Kidney (tissue), 14 donors: ENCODE measurements around the gene CARD19. TPM values are rescaled to one million over a fixed set of nuclear protein-coding genes. Genes with fewer than 3 reads are reported as not detected.

Experiments
- DNase-seq, 5 donors: peaks; one replicate each; pipeline ENCODE4 v3.0.0-alpha.2; 2013 to 2020
- FAIRE-seq: peaks from 2 replicates; lab custom pipeline; 2012; peaks lifted over from hg19 to GRCh38; lab: Jason Lieb, UNC
- H3K27ac ChIP-seq, 2 donors: one replicate each; pipeline ENCODE4 v1.7.0; 2013; ENCODE audit warnings: low read depth in 2 of 2, low read length in 2 of 2, inconsistent platforms in 1 of 2
- H3K27me3 ChIP-seq: one replicate; pipeline ENCODE4 v1.7.1; 2013; ENCODE audit warnings: low read length, inconsistent platforms; ENCODE audit not compliant: control insufficient read depth, insufficient read depth
- H3K36me3 ChIP-seq, 3 donors: one replicate each; pipeline versions ENCODE4 v1.7.0 to v1.7.1; 2013; ENCODE audit warnings: low read length in 3 of 3, control low read depth in 1 of 3, inconsistent platforms in 1 of 3; ENCODE audit not compliant: insufficient read depth in 3 of 3, control insufficient read depth in 2 of 3
- H3K4me1 ChIP-seq, 3 donors: one replicate each; pipeline versions ENCODE4 v1.7.0 to v1.7.1; 2013; ENCODE audit warnings: low read length in 3 of 3, inconsistent platforms in 1 of 3, low read depth in 1 of 3; ENCODE audit not compliant: control insufficient read depth in 2 of 3, insufficient read depth in 2 of 3
- H3K4me3 ChIP-seq, 3 donors: one replicate each; pipeline versions ENCODE4 v1.7.0 to v1.8.1; 2013; ENCODE audit warnings: low read length in 3 of 3, control low read depth in 1 of 3, inconsistent platforms in 1 of 3
- H3K9ac ChIP-seq, 3 donors: one replicate each; pipeline versions ENCODE4 v1.7.0 to v1.7.1; 2013; ENCODE audit warnings: low read length in 3 of 3, control low read depth in 1 of 3, inconsistent platforms in 1 of 3
- H3K9me3 ChIP-seq, 3 donors: one replicate each; pipeline versions ENCODE4 v1.7.0 to v1.7.1; 2013; ENCODE audit warnings: low read length in 3 of 3, control low read depth in 1 of 3, inconsistent platforms in 1 of 3; ENCODE audit not compliant: control insufficient read depth in 2 of 3, insufficient read depth in 1 of 3
- CTCF ChIP-seq: IDR thresholded peaks from 3 replicates; pipeline ENCODE4 v1.5.1; 2012; ENCODE audit warnings: mild to moderate bottlenecking, moderate library complexity, borderline replicate concordance; ENCODE audit not compliant: insufficient read depth; ENCODE audit errors: extremely low read depth
- intact Hi-C: fragments of 100-400 bp; cut with DNase I; formaldehyde crosslinking; loops from one replicate; pipeline ENCODE4 v1.11.1; 2022
- polyA plus RNA-seq: library from polyadenylated mRNA; stranded (reverse); fragments of 350-450 nt; fragmentation: Illumina TruSeq; extraction: RNeasy Lipid Tissue Mini Kit (QIAGEN cat#74804); gene quantifications from one replicate; pipeline ENCODE4 v1.2.3, GENCODE V29; 2014; ENCODE audit warnings: low read depth, low replicate concordance; ENCODE audit not compliant: insufficient read depth
- total RNA-seq: library from RNA; stranded (reverse); fragmentation: NEBNext Ultra II Directional; extraction: Animal tissue kit (Norgen Biotek cat#: 25700); gene quantifications from one replicate; pipeline ENCODE4 v1.2.1, GENCODE V29; 2021
- donor health status: control.
- donor health status: control.
- donor health status: control.
- donor health status: control.
- donor health status: control.
- donor health status: DM: yes; HTN: yes; CAD: no.
- donor health status: Normal renal cell carcinoma (clear cell type).

Gene CARD19
- total and polyA plus RNA-seq, 2 donors from 2014 or later, result 44.5 to 49.3 TPM

- FAIRE-seq, result no peak
- intact Hi-C loops, result no loop called here
- H3K27me3 ChIP-seq, result no peaks in the 10 kb centered on the region
Observed at GRCh38 chr9:93077811-93078210, 18.2 kb upstream of the CARD19 start.

GRCh38 chr9:93079371-93079770 is 16.6 kb upstream of the CARD19 start:
- TF ChIP-seq CTCF, result no peak
- FAIRE-seq, result no peak
- intact Hi-C loops, result no loop called here
- Histone ChIP-seq H3K4me3 (no peak overlapping the region), H3K27me3 (no peaks in the 10 kb centered on the region), H3K9me3 (no peaks in the 10 kb centered on the region), H3K27ac (no peak overlapping the region), H3K36me3 (no peaks in the 10 kb centered on the region), H3K9ac (no peak overlapping the region), H3K4me1 (no peaks in the 10 kb centered on the region)
- peak in 2 of 5 donors; percentile 31 to 53 for DNase-seq

More at GRCh38 chr9:93077811-93078210, 18.2 kb upstream of the CARD19 start:
- Histone ChIP-seq H3K9me3 (no peaks in the 10 kb centered on the region), H3K27ac (no peak overlapping the region), H3K4me3 (no peak overlapping the region), H3K9ac (no peak overlapping the region), H3K4me1 (peaks cover 0 to 2% (median 0%) of the 10 kb centered on the region in 3 donors), H3K36me3 (no peaks in the 10 kb centered on the region)
- no peak for TF ChIP-seq CTCF
- peak in 2 of 5 donors; percentile 35 to 70 for DNase-seq

- Histone ChIP-seq H3K9me3 (no peaks in the 10 kb centered on the region), H3K27me3 (no peaks in the 10 kb centered on the region), H3K36me3 (no peaks in the 10 kb centered on the region), H3K4me3 (no peak overlapping the region), H3K4me1 (no peaks in the 10 kb centered on the region), H3K27ac (no peak overlapping the region), H3K9ac (no peak overlapping the region)
- TF ChIP-seq CTCF, result no peak
- intact Hi-C loops, result no loop called here
- FAIRE-seq (no peak), DNase-seq (peak in 3 of 5 donors; percentile 7 to 60 (median 35))
Observed at GRCh38 chr9:93080406-93080805, 15.6 kb upstream of the CARD19 start.

GRCh38 chr9:93081081-93081529 is 14.9 kb upstream of the CARD19 start:
- Histone ChIP-seq H3K4me1 (no peaks in the 10 kb centered on the region), H3K27me3 (no peaks in the 10 kb centered on the region), H3K9ac (no peak overlapping the region), H3K36me3 (no peaks in the 10 kb centered on the region), H3K4me3 (no peak overlapping the region), H3K27ac (no peak overlapping the region), H3K9me3 (no peaks in the 10 kb centered on the region)
- intact Hi-C loops, result no loop called here
- FAIRE-seq (no peak), DNase-seq (peak in 2 of 5 donors; percentile 30 to 31)
- TF ChIP-seq CTCF, result no peak
